Subcutaneous preadipocyte (primary cell): ENCODE data around the gene GOLGA8A. TPM values are rescaled to one million over a fixed set of nuclear protein-coding genes. Genes with fewer than 3 reads are reported as not detected.

Source experiments
- total RNA-seq: library from RNA; depleted of rRNA; stranded (reverse); fragments of >200 nt; gene quantifications from 2 replicates; pipeline ENCODE4 v1.2.3, GENCODE V29; 2012

GOLGA8A gene, protein sequence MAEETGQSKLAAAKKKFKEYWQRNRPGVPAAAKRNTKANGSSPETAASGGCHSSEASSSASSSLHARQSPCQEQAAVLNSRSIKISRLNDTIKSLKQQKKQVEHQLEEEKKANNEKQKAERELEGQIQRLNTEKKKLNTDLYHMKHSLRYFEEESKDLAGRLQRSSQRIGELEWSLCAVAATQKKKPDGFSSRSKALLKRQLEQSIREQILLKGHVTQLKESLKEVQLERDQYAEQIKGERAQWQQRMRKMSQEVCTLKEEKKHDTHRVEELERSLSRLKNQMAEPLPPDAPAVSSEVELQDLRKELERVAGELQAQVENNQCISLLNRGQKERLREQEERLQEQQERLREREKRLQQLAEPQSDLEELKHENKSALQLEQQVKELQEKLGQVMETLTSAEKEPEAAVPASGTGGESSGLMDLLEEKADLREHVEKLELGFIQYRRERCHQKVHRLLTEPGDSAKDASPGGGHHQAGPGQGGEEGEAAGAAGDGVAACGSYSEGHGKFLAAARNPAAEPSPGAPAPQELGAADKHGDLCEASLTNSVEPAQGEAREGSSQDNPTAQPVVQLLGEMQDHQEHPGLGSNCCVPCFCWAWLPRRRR
- 16.9 and 18.2 TPM in 2 replicates for total RNA-seq

DNA sequence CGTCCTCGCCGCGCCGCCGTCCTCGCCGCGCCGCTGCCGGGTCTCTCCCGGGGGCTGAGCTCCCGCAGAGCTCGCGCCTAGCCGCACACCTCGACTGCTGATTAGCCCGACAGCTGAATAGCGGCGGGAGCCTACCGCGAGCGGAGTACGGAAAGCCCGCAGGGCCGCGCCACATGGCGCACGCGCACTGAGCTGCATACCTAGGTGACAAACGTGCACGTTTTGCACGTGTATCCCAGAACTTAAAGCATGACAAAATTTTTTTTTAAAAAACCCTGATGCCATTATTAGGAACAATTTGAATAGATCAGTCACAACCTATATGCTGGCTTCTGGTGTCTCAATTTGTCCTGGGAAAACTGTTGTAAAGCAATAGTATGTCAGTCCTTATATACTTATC, at the start of gene GOLGA8A:
TSS of gene GOLGA8A (minus strand) at position 122 of the 400 bp plus-strand sequence. CDS start 48,117 bp downstream, outside the sequence.

Other genes starting within 250 kb of the GOLGA8A start
- 30.1 and 52.4 TPM in 2 replicates for gene KATNBL1, start 227.7 kb downstream of the GOLGA8A start, total RNA-seq
- 109 and 122 TPM in 2 replicates for gene EMC4, start 212.8 kb downstream of the GOLGA8A start, total RNA-seq
- 16.5 and 16.8 TPM in 2 replicates for gene SLC12A6, start 100.0 kb downstream of the GOLGA8A start, total RNA-seq
- 227 and 228 TPM in 2 replicates for gene NOP10, start 94.7 kb downstream of the GOLGA8A start, total RNA-seq
- not detected in 2 replicates for gene NUTM1, start 94.5 kb downstream of the GOLGA8A start, total RNA-seq
- 20.9 and 25.2 TPM in 2 replicates for gene LPCAT4, start 70.6 kb downstream of the GOLGA8A start, total RNA-seq
- 8.8 and 15.8 TPM in 2 replicates for gene GOLGA8B, start 145.8 kb upstream of the GOLGA8A start, total RNA-seq